HEK293 (cell line): Measurements from ENCODE around the gene PICALM.

Experiments
- BCL11A ChIP-seq: fragments of 450-650 bp; formaldehyde crosslinking; IDR thresholded peaks from 2 replicates; pipeline ENCODE4 v1.5.1; 2016; ENCODE audit warnings: low read depth, missing biosample characterization, missing genetic modification characterization
- CTCF ChIP-seq: fragments of 450-650 bp; formaldehyde crosslinking; IDR thresholded peaks from 2 replicates; pipeline ENCODE4 v1.5.1; 2016; ENCODE audit warnings: missing biosample characterization, missing genetic modification characterization
- INSM2 ChIP-seq: fragments of 450-650 bp; formaldehyde crosslinking; IDR thresholded peaks from 2 replicates; pipeline ENCODE4 v1.5.1; 2016; ENCODE audit warnings: missing biosample characterization, missing genetic modification characterization
- KLF1 ChIP-seq: fragments of 450-650 bp; formaldehyde crosslinking; IDR thresholded peaks from 2 replicates; pipeline ENCODE4 v1.5.1; 2016; ENCODE audit warnings: missing biosample characterization, missing genetic modification characterization
- YY1 ChIP-seq: fragments of 450-650 bp; formaldehyde crosslinking; IDR thresholded peaks from 2 replicates; pipeline ENCODE4 v1.5.1; 2018; ENCODE audit warnings: missing biosample characterization, missing genetic modification characterization
- ZBTB1 ChIP-seq: fragments of 450-650 bp; formaldehyde crosslinking; IDR thresholded peaks from 2 replicates; pipeline ENCODE4 v1.5.1; 2016; ENCODE audit warnings: missing biosample characterization, missing genetic modification characterization
- ZNF146 ChIP-seq: fragments of 450-650 bp; formaldehyde crosslinking; IDR thresholded peaks from 2 replicates; pipeline ENCODE4 v1.5.1; 2016; ENCODE audit warnings: missing biosample characterization, missing genetic modification characterization
- ZNF416 ChIP-seq: fragments of 450-650 bp; formaldehyde crosslinking; IDR thresholded peaks from 2 replicates; pipeline ENCODE4 v1.5.1; 2016; ENCODE audit warnings: missing biosample characterization, missing genetic modification characterization
- ZNF449 ChIP-seq: fragments of 450-650 bp; formaldehyde crosslinking; IDR thresholded peaks from 2 replicates; pipeline ENCODE4 v1.5.1; 2017; ENCODE audit warnings: missing biosample characterization, mild to moderate bottlenecking, missing genetic modification characterization, moderate library complexity
- ZNF660 ChIP-seq: fragments of 450-650 bp; IDR thresholded peaks from 2 replicates; pipeline ENCODE4 v1.5.1; 2018; ENCODE audit warnings: missing biosample characterization, mild to moderate bottlenecking, missing genetic modification characterization
- ZNF707 ChIP-seq: fragments of 450-650 bp; formaldehyde crosslinking; IDR thresholded peaks from 2 replicates; pipeline ENCODE4 v1.5.1; 2016; ENCODE audit warnings: missing biosample characterization, missing genetic modification characterization

GRCh38 chr11:86016451-86016850, 52.4 kb downstream of the PICALM start:
- TF ChIP-seq YY1 (tag by site-specific recombination) (no peak), ZNF416 (tag by site-specific recombination) (no peak), KLF1 (no peak), ZNF707 (tag by site-specific recombination) (no peak), ZBTB1 (tag by site-specific recombination) (no peak), INSM2 (tag by site-specific recombination) (no peak), BCL11A (tag by site-specific recombination) (no peak), CTCF (no peak), ZNF660 (no peak), ZNF146 (tag by site-specific recombination) (no peak), ZNF449 (no peak)
